Stimulated activated CD4-positive, alpha-beta T cell treated with anti-CD3 and anti-CD28 coated beads, TNF-alpha, amount 100 ng/mL, for 1 hour (primary cell): ENCODE measurements around the gene LRP11.
A peak's percentile ranks its signal among the peaks of the same experiment; 100 is the strongest.
"Not testable (repeated sequence)": the region's sequence is repeated elsewhere in the genome, so short reads cannot be mapped to it uniquely, and the experiment has no call there.

Source experiments
- DNase-seq, 3 donors: peaks; one replicate each; pipeline ENCODE4 v3.0.0-alpha.2; 2020; ENCODE audit warnings: low read depth in 3 of 3, low spot score in 1 of 3

Gene LRP11

DNA sequence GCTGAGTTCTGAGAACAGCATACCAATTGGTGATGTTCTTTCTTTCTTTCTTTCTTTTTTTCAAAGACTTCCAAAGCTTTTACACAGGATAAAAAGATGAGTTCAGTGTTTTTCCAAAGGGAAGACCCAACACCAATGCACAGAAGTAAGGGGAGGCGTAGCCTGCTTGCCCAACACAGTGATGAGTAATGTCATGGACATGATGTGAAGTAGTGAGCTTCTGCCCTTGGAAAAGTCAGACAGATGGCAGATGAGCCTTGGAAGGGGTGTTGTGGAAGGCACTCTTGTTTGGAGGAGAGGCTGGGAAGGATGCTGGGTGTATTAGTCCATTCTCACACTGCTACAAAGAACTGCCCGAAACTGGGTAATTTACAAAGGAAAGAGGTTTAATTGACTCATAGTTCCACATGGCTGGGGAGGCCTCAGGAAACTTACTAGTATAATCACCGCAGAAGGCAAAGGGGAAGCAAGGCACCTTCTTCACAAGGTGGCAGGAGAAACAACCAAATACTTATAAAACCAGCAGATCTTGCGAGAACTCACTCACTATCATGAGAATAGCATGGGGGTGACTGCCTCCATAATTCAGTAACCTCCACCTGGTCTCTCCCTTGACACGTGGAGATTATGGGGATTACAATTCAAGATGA lies 12.6 kb downstream of the LRP11 start:
- DNase-seq = no peak

DNA sequence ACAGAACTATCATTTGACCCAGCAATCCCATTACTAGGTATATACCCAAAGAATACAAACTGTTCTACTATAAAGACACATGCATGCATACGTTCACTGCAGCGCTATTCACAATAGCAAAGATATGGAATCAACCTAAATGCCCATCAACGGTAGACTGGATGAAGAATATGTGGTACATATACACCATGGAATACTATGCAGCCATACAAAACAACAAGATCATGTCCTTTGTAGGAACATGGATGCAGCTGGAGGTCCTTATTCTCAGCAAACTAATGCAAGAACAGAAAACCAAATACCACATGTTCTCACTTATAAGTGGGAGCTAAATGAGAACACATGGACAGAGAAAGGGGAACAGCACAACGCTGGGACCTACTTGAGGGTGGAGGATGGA lies 15.8 kb downstream of the LRP11 start:
- not testable (repeated sequence) for DNase-seq

DNA sequence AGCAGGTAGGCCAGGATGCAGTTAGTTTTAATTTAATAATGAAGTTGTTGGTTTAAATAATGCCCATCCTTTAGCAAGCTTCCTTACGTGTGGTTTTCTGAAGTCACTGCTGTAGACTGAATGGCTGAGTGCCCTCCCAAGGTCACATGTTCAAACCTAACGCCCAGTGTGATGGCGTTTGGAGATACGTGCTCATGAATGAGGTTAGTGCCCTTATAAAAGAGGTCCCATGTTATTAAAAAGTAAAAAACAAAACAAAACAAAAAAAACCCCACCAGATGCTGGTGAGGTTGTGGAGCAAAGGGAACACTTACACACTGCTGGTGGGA lies 16.3 kb downstream of the LRP11 start:
- DNase-seq = no peak

DNA sequence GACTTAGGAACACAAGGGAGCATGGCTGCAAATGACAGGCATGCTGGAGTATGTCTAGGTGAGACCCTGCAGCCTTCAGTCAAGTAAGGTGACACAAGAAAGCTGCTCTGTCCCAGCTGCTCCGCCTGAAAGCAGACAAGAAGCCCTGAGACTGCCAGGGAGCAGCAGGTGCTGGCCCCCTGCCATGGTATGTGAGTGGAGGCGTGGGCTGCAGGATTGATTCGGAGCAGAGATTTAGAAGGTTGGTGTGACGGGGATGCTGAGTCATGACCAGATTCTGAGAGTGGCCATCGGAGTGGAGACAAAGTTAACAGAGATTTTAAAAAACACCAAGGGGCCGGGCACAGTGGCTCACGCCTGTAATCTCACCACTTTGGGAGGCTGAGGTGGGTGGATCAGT lies 17.8 kb downstream of the LRP11 start:
- DNase-seq = no peak

DNA sequence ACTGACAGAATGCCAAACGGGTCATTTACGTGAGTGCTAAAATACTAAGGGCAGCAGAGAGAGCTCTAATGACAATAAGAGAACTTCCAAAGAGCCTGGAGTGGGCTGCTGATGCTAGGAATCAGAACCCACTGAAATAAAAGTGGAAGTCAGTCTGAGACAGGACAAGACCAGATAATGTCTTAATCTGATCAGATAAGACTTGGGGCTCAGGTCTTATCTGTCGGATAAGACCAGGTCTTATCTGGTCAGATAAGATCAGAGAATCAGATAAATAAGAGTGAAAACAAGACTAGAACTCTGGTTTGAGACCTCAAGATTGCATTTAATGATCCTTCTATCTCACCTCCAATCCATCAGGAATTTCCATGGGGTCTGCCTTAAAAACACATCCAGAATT lies 18.6 kb downstream of the LRP11 start:
- no peak for DNase-seq

DNA sequence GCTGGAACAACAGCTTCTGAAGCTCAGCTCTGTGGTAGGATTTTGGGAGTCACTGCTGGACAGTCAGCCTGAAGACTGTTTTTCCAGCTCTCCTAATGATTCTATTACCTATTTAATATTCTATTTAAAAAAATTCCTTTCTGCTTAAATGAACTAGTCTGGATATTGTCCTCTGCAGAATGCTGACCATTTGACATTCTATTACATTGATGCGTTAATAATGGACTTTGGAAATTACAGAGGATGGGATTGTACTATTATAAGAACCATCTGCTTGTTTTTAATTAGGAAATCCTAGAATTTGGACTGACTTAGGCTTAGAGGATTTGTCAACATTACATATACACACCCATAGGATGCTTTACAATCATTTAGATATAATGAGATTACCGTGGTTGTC lies 19.7 kb downstream of the LRP11 start:
- no peak for DNase-seq

DNA sequence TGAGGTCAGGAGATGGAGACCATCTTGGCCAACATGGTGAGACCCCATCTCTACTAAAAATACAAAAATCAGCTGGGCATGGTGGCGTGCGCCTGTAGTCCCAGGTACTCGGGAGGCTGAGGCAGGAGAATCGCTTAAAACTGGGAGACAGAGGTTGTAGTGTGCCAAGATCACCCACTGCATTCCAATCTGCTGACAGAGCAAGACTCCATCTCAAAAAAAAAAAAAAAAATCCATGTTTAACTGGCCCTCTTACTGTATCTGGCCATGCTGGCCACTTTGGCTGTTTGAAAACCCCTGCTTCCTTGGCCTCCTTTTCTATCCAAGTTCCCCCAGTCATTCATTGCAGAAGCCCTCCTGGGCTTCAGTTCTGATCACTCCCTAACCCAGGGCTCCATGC lies 20.1 kb downstream of the LRP11 start:
- not testable (repeated sequence) for DNase-seq

DNA sequence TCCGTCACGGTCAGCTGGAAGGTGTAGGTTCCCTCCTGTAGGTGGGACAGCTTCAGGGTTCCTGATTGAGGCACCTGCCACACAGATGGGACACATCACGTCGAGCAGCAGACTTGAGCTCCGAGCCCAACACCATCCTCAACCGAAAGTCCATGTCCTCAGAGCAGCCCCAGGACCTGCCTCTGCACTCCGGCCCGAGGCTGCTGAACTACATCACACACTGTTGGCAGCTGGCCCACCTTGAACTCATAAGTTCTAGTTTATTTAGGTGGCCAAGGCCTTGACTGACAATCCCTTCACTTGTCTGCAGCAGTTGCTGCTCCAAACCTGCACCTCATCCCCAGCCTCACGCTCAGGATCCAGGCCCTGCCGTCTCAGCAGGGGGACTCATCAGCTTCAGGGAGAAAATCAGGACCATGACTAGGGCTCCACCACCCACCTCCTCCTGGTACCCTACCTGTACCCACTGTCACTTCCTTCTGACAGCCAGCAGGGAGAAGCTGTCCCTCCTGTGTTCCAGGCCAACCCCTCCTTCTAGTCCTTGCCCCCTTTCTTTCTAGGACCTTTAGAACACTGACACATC lies 21.0 kb downstream of the LRP11 start:
- no peak for DNase-seq

DNA sequence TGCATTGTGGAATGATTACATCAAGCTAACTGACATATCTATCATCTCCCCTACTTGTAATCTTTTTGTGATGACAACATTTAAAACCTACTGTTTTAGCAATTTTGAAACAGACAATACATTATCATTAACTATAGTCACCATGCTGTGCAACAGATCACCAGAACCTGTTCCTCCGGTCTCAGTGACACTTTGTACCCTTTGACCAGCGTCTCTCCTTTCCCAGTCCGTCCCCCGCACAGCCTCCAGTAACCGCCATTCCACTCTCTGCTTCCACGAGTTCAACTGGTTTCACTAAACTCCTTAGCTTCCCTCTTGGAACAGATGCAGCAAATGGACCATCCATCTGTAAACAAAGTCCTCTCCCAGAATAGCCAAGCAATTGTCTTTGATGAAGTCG lies 21.8 kb downstream of the LRP11 start:
- no peak for DNase-seq

DNA sequence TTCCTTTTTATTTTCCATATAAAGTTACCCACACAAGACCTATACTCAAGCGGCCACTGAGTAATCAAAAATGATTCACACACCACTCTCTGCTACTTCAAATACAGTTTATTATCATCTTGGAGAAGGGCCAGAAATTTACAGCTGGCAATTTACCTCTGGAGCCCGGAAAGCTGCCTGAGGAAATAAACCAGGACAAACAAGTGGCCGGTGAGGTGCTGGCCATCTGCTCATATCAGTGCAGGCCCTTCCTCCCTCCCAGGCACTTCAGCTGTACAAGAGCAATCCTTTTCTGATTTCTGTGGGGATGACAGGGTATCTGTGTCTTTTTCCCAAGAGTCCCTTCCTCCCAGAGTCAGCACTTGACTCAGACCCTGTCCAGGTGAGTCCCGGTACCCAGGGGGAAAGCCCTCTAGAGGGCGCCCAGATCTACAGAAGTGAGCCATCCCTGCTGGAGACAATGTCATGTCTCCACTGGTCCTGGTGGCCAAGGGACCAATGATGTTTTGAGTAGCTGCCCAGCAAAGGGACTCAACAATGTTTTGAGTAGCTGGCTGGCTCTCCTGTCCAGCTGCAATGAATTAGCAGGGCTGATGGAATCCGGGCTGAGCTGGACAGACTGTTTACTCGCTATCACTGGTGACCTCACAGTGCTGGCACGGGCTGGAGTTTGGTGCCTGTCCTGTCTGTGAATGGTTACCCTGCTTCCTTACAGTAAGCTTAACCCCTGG lies 23.6 kb downstream of the LRP11 start:
- DNase-seq = no peak

DNA sequence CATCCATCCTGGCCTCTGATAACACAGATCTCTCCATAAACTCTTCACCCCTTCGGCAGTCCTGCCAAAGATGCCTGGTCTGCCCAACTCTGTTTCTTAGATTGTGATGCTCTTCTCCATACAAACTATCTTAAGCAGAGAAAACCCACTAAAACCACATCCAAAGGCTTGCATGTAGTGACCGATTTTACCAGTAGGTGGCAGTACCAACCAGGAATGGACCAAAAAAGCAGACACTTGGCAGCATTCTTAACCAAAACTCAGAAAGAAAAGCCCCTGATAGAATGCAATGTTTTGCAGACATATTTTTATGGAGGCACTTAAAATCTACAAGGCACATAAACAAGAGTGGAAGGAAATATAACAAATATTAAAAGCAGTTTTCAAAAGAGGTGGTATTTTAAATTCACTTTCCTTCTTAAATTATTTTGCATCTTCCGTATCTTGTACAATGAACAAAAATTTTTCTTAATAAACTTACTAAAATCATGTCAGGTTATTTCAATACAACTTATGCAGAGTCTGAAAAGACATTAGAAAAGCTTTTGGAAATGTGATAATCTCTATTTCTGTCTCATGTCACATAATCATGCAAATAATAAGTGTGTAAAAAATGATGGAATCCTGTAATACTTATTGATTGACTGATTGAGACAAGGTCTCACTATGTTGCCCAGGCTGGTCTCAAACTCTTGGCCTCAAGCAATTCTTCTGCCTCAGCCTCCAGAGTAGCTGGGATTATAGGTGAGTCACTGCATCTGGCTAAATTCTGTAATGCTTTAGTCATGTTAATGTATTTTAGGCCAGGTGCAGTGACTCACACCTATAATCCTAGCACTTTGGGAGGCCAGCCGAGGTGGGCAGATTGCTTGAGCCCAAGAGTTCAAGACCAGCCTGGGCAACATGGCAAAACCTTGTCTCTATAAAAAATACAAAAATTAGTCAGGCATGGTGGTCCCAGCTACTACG lies 29.4 kb downstream of the LRP11 start:
- peak; percentile 37 to 49 (median 40) for DNase-seq

DNA sequence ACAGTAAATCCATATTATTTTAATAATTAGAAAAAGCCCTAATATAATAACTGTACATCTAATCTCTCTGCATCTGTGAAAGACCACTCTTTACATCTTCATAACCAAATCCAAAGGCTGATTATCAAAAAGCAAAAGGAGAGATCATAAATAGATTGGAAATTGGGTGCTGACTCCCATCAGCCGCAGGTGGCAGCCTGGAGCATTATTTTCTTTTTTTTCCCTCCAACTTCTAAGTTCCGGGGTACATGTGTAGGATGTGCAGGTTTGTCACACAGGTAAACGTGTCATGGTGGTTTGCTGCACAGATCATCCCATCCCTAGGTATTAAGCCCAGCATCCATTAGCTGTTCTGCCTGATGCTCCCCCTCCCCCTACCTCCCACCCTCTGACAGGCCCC lies 30.5 kb downstream of the LRP11 start:
- DNase-seq = no peak

DNA sequence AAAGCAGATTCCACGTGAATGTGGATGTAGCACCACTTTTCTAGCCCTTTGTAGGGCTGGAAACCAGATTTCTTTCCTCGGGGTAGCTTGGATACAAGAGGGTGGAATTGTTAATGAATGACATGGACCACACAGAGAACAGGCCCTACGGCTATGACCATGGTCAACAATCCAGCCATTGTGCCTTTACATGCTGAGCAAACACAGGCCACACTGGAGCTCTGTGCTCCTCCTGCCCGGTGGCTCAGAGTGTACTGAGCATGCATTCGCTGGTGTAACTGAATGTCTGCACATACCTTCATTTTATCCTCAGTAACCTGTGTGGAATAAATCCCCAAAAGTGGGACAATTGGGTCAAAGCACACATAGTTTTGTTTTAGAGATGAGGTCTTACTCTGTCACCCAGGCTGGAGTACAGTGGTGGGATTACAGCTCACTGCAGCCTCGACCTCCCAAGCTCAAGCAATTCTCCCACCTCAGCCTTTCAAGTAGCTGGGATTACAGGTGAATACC lies 32.8 kb downstream of the LRP11 start:
- DNase-seq = no peak

DNA sequence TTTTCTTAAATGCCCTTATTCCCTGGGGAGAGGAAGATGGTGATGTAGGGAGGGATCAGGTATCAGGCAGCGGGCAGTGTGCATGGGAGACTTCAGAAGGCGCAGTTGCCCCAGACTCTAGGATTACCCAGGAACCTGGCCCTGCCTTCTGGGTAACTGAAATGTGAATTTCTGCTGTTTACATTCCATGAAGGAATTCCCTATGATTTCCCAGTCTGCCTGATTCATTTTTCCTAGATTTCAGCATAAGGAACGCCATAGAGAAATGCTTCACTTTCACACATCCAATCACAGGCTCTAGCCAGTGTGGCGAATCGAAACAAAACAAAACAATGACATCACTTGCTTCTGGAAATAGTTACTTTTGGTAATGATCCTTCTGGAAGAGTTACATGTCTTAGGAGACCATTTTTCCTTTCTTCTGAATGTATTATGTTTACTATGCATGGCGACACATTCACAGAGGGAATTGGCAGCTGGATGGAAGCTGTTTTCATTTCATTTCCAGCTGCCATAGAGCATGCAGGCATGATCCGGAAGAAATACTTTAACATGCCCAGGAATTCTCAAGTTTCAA lies 33.3 kb downstream of the LRP11 start:
- no peak for DNase-seq

DNA sequence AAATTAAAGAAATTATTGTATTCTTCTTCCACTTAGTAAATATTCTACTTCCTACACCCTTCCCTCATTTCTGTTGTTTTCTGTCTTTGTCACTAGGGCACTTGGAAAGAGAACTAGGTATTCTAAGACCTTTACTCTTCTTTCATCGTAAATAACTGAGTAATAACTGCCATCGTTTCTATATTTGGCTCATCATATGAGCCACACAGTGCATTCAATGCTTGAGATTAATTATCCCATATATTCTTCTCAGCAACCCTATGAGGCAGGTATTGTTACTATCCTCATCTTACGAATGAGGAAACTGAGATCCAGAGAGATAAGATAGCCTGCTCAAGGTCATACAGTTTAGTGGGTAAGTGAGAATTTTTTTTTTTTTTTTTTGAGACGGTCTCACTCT lies 38.9 kb downstream of the LRP11 start:
- DNase-seq = no peak

DNA sequence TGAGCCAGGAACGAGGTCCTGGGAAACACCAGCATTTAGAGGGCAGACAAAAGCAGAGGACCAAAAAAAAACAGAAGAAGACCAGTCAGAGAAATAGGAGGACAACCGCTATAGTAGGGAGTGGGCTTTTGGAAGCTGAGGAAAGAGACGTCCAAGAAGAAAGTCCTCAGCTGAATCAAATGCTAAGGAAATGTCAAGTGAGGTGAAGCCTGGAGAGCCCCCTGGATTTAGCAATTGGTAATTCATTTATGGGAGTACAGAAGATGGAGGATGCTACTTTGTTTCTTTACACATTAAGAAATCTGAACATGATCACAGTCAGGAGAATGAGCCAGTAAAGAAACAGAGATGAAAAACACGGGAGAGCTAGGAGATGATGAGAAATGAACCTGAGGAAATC lies 41.1 kb downstream of the LRP11 start:
- DNase-seq = no peak

DNA sequence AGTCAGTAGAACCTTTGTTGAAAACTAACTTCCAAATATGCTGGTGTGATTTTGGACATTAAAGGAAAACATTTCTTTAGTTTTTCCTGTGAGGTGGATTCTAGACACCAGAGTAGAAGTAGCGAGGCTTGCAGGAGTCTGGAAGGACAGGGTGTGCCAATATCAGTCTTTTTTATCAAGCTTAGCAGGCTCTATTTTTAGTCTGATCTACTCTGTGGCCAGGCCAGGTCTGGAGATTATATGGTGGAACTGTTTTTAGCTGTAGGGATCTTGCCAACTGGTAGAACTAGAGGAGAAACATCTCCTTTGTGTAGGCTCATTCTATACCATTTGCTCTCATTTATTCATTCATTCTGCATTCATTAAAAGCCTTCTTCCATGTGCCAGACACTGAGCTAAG lies 42.7 kb downstream of the LRP11 start:
- no peak for DNase-seq

DNA sequence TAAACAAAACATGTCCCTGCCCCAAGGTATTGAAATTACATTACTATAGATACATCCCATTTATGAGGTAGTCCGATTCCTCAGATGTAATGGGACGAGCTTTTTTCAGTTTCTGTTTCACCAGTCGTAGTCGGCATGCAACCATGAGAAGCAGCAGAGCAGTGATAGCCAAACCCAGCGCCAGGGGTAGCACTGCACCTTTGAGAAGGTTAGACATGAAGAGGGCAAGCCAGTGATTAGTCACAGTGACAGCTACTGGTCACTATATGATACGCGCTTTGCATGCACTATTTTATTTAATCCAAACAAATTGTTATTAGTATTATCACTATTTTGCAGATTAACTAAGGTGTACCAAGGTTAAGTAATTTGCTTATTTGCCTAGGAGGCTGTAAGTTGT lies 43.7 kb downstream of the LRP11 start:
- DNase-seq = no peak

DNA sequence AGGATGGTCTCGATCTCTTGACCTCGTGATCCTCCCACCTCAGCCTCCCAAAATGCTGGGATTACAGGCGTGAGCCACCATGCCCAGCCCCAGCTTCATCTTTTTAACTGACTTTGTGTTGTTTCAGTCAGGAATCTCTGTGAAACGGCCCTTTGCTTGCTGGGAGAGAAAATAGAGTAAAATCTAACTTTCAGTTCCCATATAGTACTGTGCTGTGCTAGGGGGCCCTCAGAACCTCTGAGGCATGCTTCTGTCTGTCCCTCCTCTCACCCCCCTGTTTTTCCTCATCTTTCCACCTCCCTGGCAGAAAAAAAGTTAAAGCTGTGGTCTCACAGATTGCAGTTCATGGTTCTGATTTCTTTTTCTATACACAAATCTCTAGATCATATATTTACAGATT lies 48.4 kb downstream of the LRP11 start:
- no peak for DNase-seq

DNA sequence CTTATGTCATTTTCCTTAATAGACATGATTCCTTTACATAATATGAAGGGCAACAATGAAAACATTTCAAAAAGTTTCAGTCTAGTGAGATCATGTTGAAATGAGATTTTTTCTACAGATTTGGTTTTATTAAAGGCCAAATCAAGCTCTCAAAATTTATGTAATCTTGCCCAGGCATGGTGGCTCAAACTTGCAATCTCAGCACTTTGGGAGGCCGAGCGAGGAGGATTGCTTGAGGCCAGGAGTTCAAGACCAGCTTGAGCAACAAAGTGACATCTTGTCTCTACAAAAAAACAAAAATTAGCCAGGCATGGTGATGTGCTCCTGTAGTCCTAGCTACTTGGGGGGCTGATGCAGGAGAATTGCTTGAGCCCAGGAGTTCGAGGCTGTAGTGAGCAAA lies 50.8 kb downstream of the LRP11 start:
- no peak for DNase-seq

DNA sequence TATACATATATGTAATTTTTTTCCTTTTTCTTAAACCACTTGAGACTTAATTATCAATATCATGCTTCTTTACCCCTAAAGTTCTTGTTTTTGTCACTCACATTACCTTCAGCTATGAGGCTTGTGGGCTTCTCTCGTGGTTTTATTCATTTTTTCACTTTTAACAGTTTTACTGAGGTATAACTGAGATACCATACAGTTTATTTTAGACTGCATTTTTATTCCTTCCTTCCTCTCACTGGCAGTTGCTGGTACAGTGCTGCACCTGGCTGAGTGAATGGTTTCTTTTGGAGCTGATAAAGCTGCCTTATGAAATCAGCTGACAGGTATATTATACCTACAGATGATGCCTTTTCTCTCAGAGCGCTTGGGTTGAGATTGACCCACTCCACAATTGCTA lies 54.4 kb downstream of the LRP11 start:
- DNase-seq = no peak
